Epithelial cell of esophagus (primary cell): ENCODE results near the gene NHLH1.

Source experiments
- DNase-seq: peaks from one replicate; pipeline ENCODE4 v3.0.0; 2010; ENCODE audit warnings: low read depth
- H3K4me3 ChIP-seq: 2 replicates; pipeline ENCODE4 v1.5.1; 2011; ENCODE audit warnings: mild to moderate bottlenecking, low read length, control low read depth
- CTCF ChIP-seq: IDR thresholded peaks from 2 replicates; pipeline ENCODE4 v1.5.1; 2011; ENCODE audit warnings: low read depth, mild to moderate bottlenecking, low read length, control low read depth, inconsistent platforms; ENCODE audit not compliant: insufficient read depth; ENCODE audit errors: missing control alignments

The NHLH1 gene

DNA sequence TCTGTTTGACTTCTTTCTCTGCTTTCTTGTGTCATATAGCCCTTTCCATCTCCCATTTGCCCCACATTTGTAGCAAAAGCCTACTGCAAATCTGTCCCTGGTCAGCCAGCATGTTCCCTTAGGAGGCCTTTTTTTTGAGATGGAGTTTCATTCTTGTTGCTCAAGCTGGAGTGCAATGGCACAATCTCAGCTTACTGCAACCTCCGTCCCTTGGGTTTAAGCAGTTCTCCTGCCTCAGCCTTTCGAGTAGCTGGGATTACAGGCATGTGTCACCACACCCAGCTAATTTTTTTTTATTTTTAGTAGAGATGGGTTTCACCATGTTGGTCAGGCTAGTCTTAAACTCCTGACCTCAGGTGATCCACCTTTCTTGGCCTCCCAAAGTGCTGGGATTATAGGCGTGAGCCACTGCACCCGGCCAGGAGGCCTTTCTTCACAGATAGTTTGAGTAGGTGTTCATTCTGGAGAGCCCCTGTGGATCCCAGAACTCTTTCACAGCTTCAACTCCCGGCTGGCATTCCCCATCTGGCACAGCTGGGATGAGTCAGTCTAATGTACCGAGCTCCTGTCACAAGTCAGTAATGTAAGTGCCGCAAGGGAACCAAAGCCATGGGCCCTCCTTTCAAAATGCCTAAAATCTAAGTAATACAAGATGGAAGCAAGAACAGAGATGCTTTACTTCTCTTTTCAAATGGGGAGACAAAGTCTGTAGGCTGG, 9.4 kb upstream of the NHLH1 start:
- no peak for DNase-seq
- TF ChIP-seq CTCF, result no peak
- H3K4me3 ChIP-seq, result no peak overlapping the region

GRCh38 chr1:160358073-160358472, 8.8 kb upstream of the NHLH1 start:
- DNase-seq, result no peak
- no peak for TF ChIP-seq CTCF
- no peak overlapping the region for H3K4me3 ChIP-seq

GRCh38 chr1:160359559-160360226, 7.2 kb upstream of the NHLH1 start:
- H3K4me3 ChIP-seq, result no peak overlapping the region
- no peak for TF ChIP-seq CTCF
- no peak for DNase-seq

- DNase-seq, result no peak
- H3K4me3 ChIP-seq, result no peak overlapping the region
- TF ChIP-seq CTCF, result no peak
These were observed 6.6 kb upstream of the NHLH1 start for GRCh38 chr1:160360227-160360695.

DNA sequence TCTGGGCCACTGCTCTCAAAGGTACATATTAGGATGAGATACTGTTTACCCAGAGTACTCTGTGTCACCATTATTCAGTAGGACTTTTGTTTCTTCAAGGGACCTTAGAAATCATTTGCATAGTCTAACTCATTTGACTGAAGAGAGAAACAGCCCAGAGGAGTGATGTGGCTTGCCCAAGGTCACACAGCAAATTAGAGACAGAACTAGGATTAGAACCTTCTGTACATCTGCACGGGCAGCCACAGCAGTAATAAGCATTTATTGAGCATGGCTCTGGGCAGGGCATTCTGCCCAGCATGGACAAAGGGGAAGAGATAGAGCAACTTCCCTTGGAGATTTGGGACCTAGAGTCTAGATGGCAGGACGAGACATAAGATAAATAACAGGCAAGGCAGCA, 5.7 kb upstream of the NHLH1 start:
- DNase-seq, result no peak
- no peak for TF ChIP-seq CTCF
- H3K4me3 ChIP-seq, result no peak overlapping the region

DNA sequence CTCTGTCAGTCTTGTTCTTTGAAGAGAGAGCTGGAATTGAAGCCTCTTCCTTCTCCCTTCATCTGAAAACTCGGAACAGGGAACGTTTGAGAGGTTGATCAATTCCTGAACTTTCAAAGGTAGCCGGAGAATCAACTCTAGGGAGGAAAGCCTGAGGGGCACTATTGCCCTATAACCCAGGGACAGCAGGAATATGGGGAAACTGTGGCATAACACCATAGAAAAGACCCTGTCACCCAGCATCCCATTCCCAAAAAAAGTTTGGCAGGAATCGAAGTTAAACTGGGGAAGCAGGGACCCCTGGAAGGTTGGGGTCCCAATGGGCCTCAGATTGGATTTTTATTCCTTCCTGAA, 5.1 kb upstream of the NHLH1 start:
- no peak for TF ChIP-seq CTCF
- no peak for DNase-seq
- no peak overlapping the region for H3K4me3 ChIP-seq
